ENCODE measurements around the gene HOPX. TPM values are rescaled to one million over a fixed set of nuclear protein-coding genes. Genes with fewer than 3 reads are reported as not detected.

The HOPX gene
- total RNA-seq, 1 experiment from 2014 or later = not detected

DNA sequence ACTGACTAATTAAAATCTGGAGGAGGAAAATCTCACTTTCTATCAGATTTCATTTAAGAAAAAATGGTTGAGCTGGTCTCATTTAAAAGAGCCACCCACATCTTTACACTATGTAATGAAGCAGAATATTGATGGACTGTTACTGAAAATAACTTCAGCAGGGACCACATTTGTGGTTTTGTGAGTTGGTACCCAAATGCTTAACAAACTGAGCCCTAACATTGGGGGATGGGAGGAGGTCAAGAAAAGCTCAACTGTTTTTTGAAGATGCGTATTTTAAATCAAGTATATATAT is 30.1 kb downstream of the HOPX start:
- H3T11ph ChIP-seq (ENCODE audit: low read length) = no peak overlapping the region
- no peaks in the 10 kb centered on the region for H3K79me2 ChIP-seq (ENCODE audit: insufficient read depth, low read length)
- WGBS (ENCODE audit: extremely low coverage, insufficient read length, low lambda C conversion rate) = no CpG with 5 or more reads among the region's 1 CpG
- H3K4ac ChIP-seq (ENCODE audit: low read depth, low read length) = no peak overlapping the region
- no peaks in the 10 kb centered on the region; the same call in 1 of the 2 replicates for H3K4me1 ChIP-seq (ENCODE audit: insufficient read depth, low read length)
- H3K9ac ChIP-seq (ENCODE audit: extremely low read depth, insufficient read length, low read length) = no peak overlapping the region
- no peak overlapping the region for H4K8ac ChIP-seq (replicated peaks; ENCODE audit: insufficient read length, low read depth, low read length)
- Mint-ChIP-seq H3K27me3 (ENCODE audit: low read depth) (peaks cover 64% of the 10 kb centered on the region), H3K36me3 (ENCODE audit: insufficient read depth in 1 of 3, low read depth in 3 of 3) (peaks cover 2 to 6% (median 4%) of the 10 kb centered on the region in 3 experiments), H3K27ac (no peak overlapping the region), H3K4me3 (no peak overlapping the region), H3K9me3 (peaks cover 7 to 8% of the 10 kb centered on the region in 2 experiments), H3K4me1 (peaks cover 10 to 30% of the 10 kb centered on the region in 2 experiments; a peak in 3 of 4 replicates)
- no peak overlapping the region for H3K27ac ChIP-seq (ENCODE audit: insufficient read length, low read depth, low read length)
- H2BK15ac ChIP-seq (ENCODE audit: low read depth, low read length) = no peak overlapping the region
- peaks cover 4% of the 10 kb centered on the region for H3K23me2 ChIP-seq (ENCODE audit: insufficient read length, low read depth, low read length, poor library complexity, severe bottlenecking)
- TF ChIP-seq, protein P1, sequence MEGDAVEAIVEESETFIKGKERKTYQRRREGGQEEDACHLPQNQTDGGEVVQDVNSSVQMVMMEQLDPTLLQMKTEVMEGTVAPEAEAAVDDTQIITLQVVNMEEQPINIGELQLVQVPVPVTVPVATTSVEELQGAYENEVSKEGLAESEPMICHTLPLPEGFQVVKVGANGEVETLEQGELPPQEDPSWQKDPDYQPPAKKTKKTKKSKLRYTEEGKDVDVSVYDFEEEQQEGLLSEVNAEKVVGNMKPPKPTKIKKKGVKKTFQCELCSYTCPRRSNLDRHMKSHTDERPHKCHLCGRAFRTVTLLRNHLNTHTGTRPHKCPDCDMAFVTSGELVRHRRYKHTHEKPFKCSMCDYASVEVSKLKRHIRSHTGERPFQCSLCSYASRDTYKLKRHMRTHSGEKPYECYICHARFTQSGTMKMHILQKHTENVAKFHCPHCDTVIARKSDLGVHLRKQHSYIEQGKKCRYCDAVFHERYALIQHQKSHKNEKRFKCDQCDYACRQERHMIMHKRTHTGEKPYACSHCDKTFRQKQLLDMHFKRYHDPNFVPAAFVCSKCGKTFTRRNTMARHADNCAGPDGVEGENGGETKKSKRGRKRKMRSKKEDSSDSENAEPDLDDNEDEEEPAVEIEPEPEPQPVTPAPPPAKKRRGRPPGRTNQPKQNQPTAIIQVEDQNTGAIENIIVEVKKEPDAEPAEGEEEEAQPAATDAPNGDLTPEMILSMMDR (conservative IDR thresholded peaks at IDR 0.05) = no peak
- no peak overlapping the region for H3K14ac ChIP-seq (ENCODE audit: insufficient read depth, low read length)
- H3K23ac ChIP-seq (ENCODE audit: insufficient read length, low read depth, low read length) = no peak overlapping the region
- no peak overlapping the region for H3K56ac ChIP-seq (ENCODE audit: insufficient read length, low read depth, low read length)
- DNase-seq = no peak
- H4K5ac ChIP-seq (ENCODE audit: insufficient read length, low read depth, low read length) = no peak overlapping the region
- peaks cover 28% of the 10 kb centered on the region for H3K27me3 ChIP-seq (ENCODE audit: insufficient read depth, low read length)
- no peak overlapping the region for H3K4me2 ChIP-seq (ENCODE audit: insufficient read depth, insufficient read length, low read length)
- H2BK120ac ChIP-seq (ENCODE audit: low read depth, low read length, poor library complexity, severe bottlenecking) = no peak overlapping the region
- H3K79me1 ChIP-seq (ENCODE audit: insufficient read depth, low read depth, low read length, poor library complexity, severe bottlenecking) = no peaks in the 10 kb centered on the region
- no peak overlapping the region for H2BK5ac ChIP-seq (ENCODE audit: insufficient read length, low read length)
- no peaks in the 10 kb centered on the region for H3K9me3 ChIP-seq (ENCODE audit: control insufficient read depth, low read depth, low read length)
- H4K20me1 ChIP-seq (ENCODE audit: control insufficient read depth, insufficient read depth, insufficient read length) = no peaks in the 10 kb centered on the region
- H3K18ac ChIP-seq (ENCODE audit: insufficient read length, low read depth, low read length) = no peak overlapping the region
- H2AFZ ChIP-seq (ENCODE audit: low read length) = no peak overlapping the region
- H4K91ac ChIP-seq (ENCODE audit: insufficient read length, low read depth, low read length) = no peak overlapping the region
- H2BK12ac ChIP-seq (ENCODE audit: insufficient read length, low read depth, low read length) = no peak overlapping the region
- H2AK5ac ChIP-seq (ENCODE audit: insufficient read length, low read length) = no peak overlapping the region
- no peak overlapping the region for H2BK20ac ChIP-seq (ENCODE audit: low read depth, low read length, poor library complexity, severe bottlenecking)
